Activated naive CD4-positive, alpha-beta T cell treated with anti-CD3 and anti-CD28 coated beads for 36 hours (primary cell): ENCODE measurements around the gene TCEA3. TPM values are rescaled to one million over a fixed set of nuclear protein-coding genes. Genes with fewer than 3 reads are reported as not detected.
"Not testable (repeated sequence)": the region's sequence is repeated elsewhere in the genome, so short reads cannot be mapped to it uniquely, and the experiment has no call there.

Experiments
- CTCF ChIA-PET: fragments of 350-600 bp; sonication (Branson Sonifier 250); formaldehyde crosslinking; loops from one replicate; lab custom pipeline; 2021; ENCODE audit warnings: antibody characterized with exemption; lab: Charles Lee
- DNase-seq: peaks from one replicate; pipeline ENCODE4 v3.0.0-alpha.2; 2020
- H3K27ac Mint-ChIP-seq: one replicate; pipeline ENCODE4 v1.8.0; 2021; ENCODE audit warnings: mild to moderate bottlenecking, mixed read lengths
- H3K27me3 Mint-ChIP-seq: one replicate; pipeline ENCODE4 v1.8.0; 2021; ENCODE audit warnings: low read depth, mixed read lengths
- H3K36me3 Mint-ChIP-seq: one replicate; pipeline ENCODE4 v1.8.0; 2021; ENCODE audit warnings: low read depth, mixed read lengths
- H3K4me1 Mint-ChIP-seq: one replicate; pipeline ENCODE4 v1.8.0; 2021; ENCODE audit warnings: low read depth, mixed read lengths
- H3K4me3 Mint-ChIP-seq: one replicate; pipeline ENCODE4 v1.8.0; 2021; ENCODE audit warnings: mild to moderate bottlenecking, moderate library complexity, mixed read lengths
- H3K9me3 Mint-ChIP-seq: one replicate; pipeline ENCODE4 v1.8.0; 2021; ENCODE audit warnings: mixed read lengths
- intact Hi-C: fragments of 100-400 bp; cut with micrococcal nuclease; formaldehyde crosslinking; loops from one replicate; pipeline ENCODE4 v1.15.1; 2023
- total RNA-seq, 2 experiments: library from RNA; stranded (reverse); gene quantifications; one replicate each; pipeline ENCODE4 v1.2.3, GENCODE V29; 2021

TCEA3 gene
- total RNA-seq, 2 experiments from 2014 or later, result 13.7 to 15.3 TPM

GRCh38 chr1:23383577-23384311 is 40.8 kb downstream of the TCEA3 start:
- Mint-ChIP-seq H3K36me3 (no peaks in the 10 kb centered on the region), H3K27me3 (no peaks in the 10 kb centered on the region), H3K9me3 (no peaks in the 10 kb centered on the region), H3K27ac (no peak overlapping the region), H3K4me3 (no peak overlapping the region), H3K4me1 (no peaks in the 10 kb centered on the region)
- no peak for DNase-seq
- CTCF ChIA-PET, result interaction anchor here (1.0 kb wide), 1 partner anchor 113 kb away, joined by 3 read pairs; no protein-coding TSS in a partner anchor
- intact Hi-C loops, result no loop called here

DNA sequence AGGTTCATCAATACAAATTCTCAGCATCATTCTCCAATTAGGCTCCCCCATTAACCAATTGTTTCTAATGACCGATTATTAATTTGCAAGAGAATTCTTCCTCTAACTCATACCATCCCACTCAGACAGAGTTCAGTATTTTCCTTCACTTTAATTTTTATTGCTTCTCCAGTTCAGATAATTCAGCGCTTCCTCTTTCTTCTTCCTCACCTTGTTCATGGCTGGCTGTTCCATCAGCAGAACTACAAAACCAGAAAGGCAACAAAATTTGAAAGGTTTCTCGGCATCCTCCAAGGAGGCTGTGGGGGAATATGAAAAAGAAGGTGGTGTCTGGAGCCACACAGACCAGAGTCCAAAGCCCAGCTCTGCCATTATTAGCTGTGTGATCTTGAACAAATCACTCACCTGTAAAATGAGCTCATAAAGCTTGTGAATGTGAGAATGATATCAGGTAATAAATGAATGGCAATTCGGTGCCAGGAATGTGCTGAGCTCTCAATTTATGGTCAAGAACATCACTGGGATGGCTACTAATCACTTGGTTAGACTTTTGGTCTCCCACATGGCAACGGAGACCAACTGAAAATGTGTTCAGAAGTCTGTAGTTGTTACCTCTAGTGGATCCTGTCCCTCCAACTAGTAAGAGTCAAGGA is 43.2 kb downstream of the TCEA3 start:
- no peak for DNase-seq
- Mint-ChIP-seq H3K4me1 (no peaks in the 10 kb centered on the region), H3K27me3 (no peaks in the 10 kb centered on the region), H3K36me3 (no peaks in the 10 kb centered on the region), H3K9me3 (no peaks in the 10 kb centered on the region), H3K27ac (no peak overlapping the region), H3K4me3 (no peak overlapping the region)
- intact Hi-C loops, result no loop called here
- CTCF ChIA-PET, result interaction anchor here (0.8 kb wide), 1 partner anchor 23 kb away, joined by 4 read pairs; no protein-coding TSS in a partner anchor

DNA sequence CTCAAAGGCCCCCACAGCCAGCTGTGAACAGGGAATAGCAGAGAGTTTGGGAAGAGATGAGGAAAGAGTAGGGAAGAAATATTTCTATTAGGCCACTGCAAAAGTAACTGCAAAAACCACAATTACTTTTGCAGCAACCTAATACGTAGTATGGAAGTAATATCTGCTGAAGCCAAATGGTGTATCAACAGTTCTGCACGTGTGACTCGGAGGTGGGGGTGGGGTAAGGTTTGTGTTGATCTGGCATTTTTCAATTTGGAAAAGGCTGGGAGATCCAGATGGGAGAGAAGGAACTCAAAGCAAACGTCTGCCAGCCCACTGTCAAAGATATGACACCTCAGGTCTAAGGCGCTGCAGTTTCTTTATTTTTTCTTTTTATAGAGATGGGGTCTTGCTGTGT is 43.8 kb downstream of the TCEA3 start:
- intact Hi-C loops, result no loop called here
- no peak for DNase-seq
- Mint-ChIP-seq H3K9me3 (no peaks in the 10 kb centered on the region), H3K36me3 (no peaks in the 10 kb centered on the region), H3K27ac (no peak overlapping the region), H3K4me1 (no peaks in the 10 kb centered on the region), H3K4me3 (no peak overlapping the region), H3K27me3 (no peaks in the 10 kb centered on the region)
- CTCF ChIA-PET, result no interaction called here

- H3K27me3 Mint-ChIP-seq, H3K4me3 Mint-ChIP-seq, H3K9me3 Mint-ChIP-seq, H3K27ac Mint-ChIP-seq, intact Hi-C loops, DNase-seq, H3K36me3 Mint-ChIP-seq, H3K4me1 Mint-ChIP-seq, CTCF ChIA-PET: not testable (repeated sequence)
These were observed 44.3 kb downstream of the TCEA3 start for GRCh38 chr1:23380236-23380635.

DNA sequence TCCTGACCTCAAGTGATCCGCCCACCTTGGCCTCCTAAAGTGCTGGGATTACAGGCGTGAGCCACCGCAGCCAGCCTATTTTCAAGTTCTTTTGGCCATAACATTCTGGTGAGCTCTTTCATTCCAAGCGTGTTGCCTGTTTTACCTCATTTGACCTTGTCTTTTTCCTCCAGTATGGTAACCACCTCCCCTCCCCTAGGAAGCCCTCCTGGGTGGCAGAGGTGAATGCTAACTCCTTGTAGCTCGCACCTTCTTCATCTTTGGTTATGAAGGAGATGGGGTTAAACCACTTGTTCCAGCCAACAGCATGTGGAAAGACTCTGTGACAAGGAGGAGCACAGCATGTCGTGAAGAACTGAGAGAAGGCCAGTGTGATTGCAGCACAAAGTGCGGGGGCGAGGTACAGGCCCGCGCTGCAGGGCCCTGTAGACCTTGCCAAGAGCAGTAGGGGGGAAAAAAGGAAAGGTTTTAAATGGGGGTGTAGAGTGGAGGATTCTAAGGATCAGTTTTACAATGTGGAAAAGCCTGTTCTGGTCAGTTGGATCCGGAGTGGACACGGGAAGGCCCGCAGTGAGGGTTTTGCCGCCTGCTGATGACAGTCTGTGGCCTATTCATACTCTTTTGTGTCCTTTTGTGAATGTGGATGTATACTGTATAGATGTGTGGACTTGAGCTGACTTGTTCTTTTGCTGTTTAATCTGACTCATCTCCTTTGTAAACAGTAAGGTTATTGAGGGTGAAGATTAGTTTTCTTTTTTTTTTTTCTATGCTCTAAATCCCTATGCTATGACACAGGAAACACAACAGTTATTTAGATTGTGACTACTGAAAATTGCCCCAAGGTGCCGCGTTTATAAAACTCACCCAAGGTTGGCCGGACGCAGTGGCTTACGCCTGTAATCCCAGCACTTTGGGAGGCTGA is 47.4 kb downstream of the TCEA3 start:
- Mint-ChIP-seq H3K4me1 (no peaks in the 10 kb centered on the region), H3K9me3 (no peaks in the 10 kb centered on the region), H3K27ac (no peak overlapping the region), H3K36me3 (no peaks in the 10 kb centered on the region), H3K27me3 (no peaks in the 10 kb centered on the region), H3K4me3 (no peak overlapping the region)
- DNase-seq, result no peak
- intact Hi-C loops, result no loop called here
- CTCF ChIA-PET, result interaction anchor here (0.7 kb wide), 1 partner anchor 19 kb away, joined by 3 read pairs; no protein-coding TSS in a partner anchor

DNA sequence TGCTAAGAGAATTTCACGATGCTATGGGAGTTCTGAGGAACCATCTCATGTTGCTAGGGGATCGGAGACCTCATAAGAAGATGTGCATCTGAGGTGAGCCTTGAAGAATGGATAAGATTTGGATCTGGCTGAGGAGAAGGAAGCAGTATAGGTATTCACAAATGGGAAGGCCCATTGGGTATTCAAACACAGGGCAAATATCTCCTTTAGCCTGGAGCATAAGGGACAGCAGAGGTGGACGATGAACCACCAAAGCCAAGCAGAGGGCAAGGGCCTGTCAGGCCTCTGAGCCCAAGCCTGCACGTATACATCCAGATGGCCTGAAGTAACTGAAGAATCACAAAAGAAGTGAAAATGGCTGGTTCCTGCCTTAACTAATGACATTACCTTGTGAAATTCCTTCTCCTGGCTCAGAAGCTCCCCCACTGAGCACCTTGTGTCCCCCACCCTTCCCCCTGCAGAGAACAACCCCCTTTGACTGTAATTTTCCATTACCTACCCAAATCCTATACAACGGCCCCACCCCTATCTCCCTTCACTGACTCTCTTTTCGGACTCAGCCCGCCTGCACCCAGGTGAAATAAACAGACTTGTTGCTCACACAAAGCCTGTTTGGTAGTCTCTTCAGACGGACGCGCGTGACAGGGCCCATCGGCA is 50.3 kb downstream of the TCEA3 start:
- H3K27me3 Mint-ChIP-seq, H3K4me3 Mint-ChIP-seq, H3K9me3 Mint-ChIP-seq, H3K36me3 Mint-ChIP-seq, H3K27ac Mint-ChIP-seq, DNase-seq, intact Hi-C loops, H3K4me1 Mint-ChIP-seq: not testable (repeated sequence)
- CTCF ChIA-PET, result interaction anchor here (1.0 to 1.3 kb wide), 3 partner anchors 30 to 165 kb away, joined by 3 to 4 read pairs (median 3); no protein-coding TSS in a partner anchor

- no peak overlapping the region for H3K4me3 Mint-ChIP-seq
- no peaks in the 10 kb centered on the region for H3K27me3 Mint-ChIP-seq
- DNase-seq, result no peak
- H3K27ac Mint-ChIP-seq, result no peak overlapping the region
- H3K4me1 Mint-ChIP-seq, result peaks cover 14% of the 10 kb centered on the region
- no peaks in the 10 kb centered on the region for H3K9me3 Mint-ChIP-seq
- intact Hi-C loops, result no loop called here
- no peaks in the 10 kb centered on the region for H3K36me3 Mint-ChIP-seq
- CTCF ChIA-PET, result no interaction called here
These were observed 52.3 kb downstream of the TCEA3 start for GRCh38 chr1:23371987-23372880.

- CTCF ChIA-PET, result interaction anchor here (1.5 kb wide), 1 partner anchor 169 kb away, joined by 3 read pairs; no protein-coding TSS in a partner anchor
- H3K36me3 Mint-ChIP-seq, result peaks cover 3% of the 10 kb centered on the region
- intact Hi-C loops, result no loop called here
- H3K4me1 Mint-ChIP-seq, result peaks cover 22% of the 10 kb centered on the region
- no peak overlapping the region for H3K4me3 Mint-ChIP-seq
- H3K27me3 Mint-ChIP-seq, result no peaks in the 10 kb centered on the region
- H3K27ac Mint-ChIP-seq, result no peak overlapping the region
- no peak for DNase-seq
- H3K9me3 Mint-ChIP-seq, result no peaks in the 10 kb centered on the region
These were observed 53.6 kb downstream of the TCEA3 start for GRCh38 chr1:23370709-23371584.

- Mint-ChIP-seq H3K36me3 (peaks cover 6% of the 10 kb centered on the region), H3K27me3 (no peaks in the 10 kb centered on the region), H3K9me3 (no peaks in the 10 kb centered on the region), H3K4me1 (peaks cover 22% of the 10 kb centered on the region), H3K27ac (no peak overlapping the region), H3K4me3 (peak overlapping the region; percentile 97)
- intact Hi-C loops, result no loop called here
- CTCF ChIA-PET, result interaction anchor here (1.5 kb wide), 1 partner anchor 169 kb away, joined by 3 read pairs; no protein-coding TSS in a partner anchor
- no peak for DNase-seq
These were observed 54.2 kb downstream of the TCEA3 start for GRCh38 chr1:23370330-23370708.

GRCh38 chr1:23369335-23370013 is 55.1 kb downstream of the TCEA3 start, which contains the start of gene ZNF436:
ZNF436 (minus strand) TSS chr1:23369836; CDS start chr1:23368005, 1,831 bp downstream.
- Mint-ChIP-seq H3K9me3 (peaks cover 2% of the 10 kb centered on the region), H3K27me3 (no peaks in the 10 kb centered on the region), H3K4me1 (peaks cover 22% of the 10 kb centered on the region), H3K36me3 (peaks cover 13% of the 10 kb centered on the region), H3K4me3 (peak within 1 kb of the TSS; percentile 97), H3K27ac (peak within 1 kb of the TSS; percentile 98)
- peak; percentile 70 for DNase-seq
- intact Hi-C loops, result loop anchor here (5.0 to 10.0 kb wide), 2 partner anchors 375 to 498 kb away; partner anchors contain the start of genes ELOA and FUCA1
- CTCF ChIA-PET, result interaction anchor here (0.9 to 1.5 kb wide), 2 partner anchors 29 to 170 kb away, joined by 3 to 5 read pairs; no protein-coding TSS in a partner anchor
